ENCODE data around the gene SCYGR2.
"Not testable (repeated sequence)": the region's sequence is repeated elsewhere in the genome, so short reads cannot be mapped to it uniquely, and the experiment has no call there.

The SCYGR2 gene

GRCh38 chr2:227598835-227599503 is at the start of gene SCYGR2:
TSS of gene SCYGR2 (plus strand) at chr2:227598893. CDS start at chr2:227598893, 0 bp downstream.
- DNase-seq = not testable (repeated sequence)

GRCh38 chr2:227551836-227552235 is 46.9 kb upstream of the SCYGR2 start:
- DNase-seq = no peak

DNA sequence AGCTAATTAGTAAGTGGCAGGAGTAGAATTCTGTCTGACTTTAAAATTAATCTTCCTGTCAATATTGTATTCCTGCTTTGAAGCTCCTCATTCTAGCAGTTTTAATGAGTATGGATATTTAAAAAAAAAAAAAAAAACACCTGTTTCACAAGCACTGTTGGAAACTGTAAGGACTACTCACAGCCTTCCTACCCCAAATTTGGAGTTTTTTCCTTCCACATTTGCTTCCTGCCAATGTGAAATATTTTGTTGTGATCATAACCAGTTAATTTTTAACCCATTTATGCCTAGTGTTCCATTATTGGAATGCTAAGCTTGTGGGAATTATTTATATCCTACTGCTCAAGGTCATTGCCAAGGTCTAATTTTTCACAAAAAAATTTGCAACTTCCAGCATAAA is 36.1 kb upstream of the SCYGR2 start:
- DNase-seq = no peak

DNA sequence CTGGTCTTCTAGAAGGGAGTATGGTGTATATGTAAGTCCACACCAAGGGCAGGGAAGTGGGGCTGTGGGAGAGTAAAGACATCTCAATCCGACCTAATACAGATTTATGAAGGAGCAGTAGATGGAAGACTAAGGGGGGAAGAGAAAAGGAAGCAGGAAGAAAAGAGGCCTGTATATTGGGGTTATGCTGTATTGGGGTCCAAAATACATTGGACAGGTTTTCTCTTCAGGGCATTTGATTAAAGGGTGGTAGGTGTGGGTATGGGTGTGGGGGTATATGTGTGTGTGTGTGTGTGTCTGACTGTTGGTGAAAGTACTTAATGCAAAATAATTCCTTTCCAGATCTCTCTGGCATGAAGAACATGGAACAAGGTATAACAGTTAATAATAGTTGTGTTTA is 33.6 kb upstream of the SCYGR2 start:
- no peak for DNase-seq

DNA sequence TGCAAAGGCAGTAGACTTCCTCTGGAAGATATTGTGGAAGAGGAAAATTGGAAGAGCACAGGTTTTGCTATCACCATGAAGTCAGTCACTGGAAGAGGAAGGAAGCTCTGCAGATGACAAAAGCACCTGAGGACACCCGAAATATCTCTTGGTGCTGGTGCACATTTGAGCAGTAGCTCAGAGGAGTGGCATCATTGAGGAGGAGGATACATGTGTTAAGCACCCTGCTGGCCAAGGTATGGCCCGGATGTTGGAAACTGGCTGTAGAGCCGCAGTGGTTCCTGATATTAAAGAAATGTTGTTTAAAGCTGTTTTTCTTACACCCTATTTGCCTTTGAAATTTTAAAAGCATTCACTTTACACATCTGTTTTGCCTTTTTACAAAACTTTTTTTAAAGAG is 32.7 kb upstream of the SCYGR2 start:
- no peak for DNase-seq

- DNase-seq = no peak
These were observed 29.9 kb upstream of the SCYGR2 start for GRCh38 chr2:227568852-227569169.

DNA sequence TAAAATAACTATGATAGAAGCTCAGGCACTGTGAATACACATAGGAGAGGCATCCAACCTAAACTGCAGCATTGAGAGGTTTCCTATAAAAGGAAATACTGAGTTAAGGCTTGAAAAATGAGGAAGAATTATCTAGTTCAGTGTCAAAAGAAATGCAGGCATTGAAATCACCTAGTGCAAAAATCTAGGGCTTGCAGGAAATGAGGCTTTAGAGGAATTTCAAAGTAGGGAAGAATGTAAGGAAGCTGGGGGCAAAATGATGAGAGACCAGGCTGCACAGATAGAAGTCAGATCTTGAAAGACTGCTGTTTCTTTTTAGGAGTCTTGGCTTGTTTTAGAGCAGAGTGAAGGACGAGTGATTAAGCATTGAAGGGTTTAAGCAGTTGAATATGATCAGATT is 28.1 kb upstream of the SCYGR2 start:
- no peak for DNase-seq

DNA sequence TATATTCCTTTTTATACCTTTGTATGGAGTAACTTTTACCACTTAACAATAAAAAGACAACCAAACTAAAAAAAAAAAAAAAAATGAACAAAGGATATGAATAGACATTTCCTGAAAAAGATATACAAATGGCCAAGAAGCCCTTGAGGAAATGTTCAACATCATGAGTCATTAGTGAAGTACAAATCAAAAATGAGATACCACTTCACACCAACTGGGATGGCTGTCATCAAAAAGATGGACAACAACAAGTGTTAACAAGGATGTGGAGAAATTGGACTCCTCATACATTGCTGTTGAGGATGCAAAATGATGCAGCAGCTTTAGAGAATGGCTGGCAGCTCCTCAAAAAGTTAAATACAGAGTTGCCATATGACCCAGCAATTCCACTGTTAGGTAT is 22.6 kb upstream of the SCYGR2 start:
- no peak for DNase-seq

DNA sequence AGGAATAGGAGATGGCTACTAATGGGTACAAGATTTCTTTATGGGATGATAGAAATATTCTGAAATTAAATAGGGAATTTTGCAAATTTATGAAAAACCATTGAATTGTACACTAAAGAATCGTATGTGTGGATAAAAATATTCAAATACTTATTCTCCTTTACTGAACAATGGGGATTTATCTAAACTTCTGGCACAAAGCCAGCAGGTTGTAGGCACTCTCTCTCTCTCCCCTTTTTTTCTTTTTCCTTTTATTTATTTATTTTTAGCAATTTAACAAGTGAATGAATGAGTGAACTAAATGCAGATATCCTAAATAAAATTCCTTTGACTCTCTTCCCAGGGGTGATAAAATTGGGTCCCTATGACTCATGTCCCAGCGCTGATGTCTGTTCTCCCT is 21.9 kb upstream of the SCYGR2 start:
- no peak for DNase-seq

DNA sequence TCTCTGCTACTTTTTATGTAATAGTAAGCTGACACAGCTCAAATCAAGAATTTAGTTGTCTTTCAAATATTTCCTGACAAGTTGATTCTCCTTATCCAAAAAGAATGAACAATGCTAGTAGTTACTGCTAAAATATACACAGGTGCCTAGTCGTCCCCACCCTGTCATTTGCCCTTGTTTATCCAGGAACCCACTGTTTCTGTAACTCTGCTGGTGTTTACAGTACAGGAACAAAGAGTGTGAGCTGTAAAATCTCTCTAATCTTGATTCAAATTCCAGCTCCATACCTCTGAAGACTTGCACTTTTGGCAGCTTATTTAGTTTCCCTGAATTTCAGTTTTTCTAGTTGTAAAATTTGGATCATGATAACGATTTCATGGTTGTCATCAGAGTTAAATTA is 21.1 kb upstream of the SCYGR2 start:
- no peak for DNase-seq

GRCh38 chr2:227578642-227579041 is 20.1 kb upstream of the SCYGR2 start:
- DNase-seq = no peak

GRCh38 chr2:227579791-227580190 is 18.9 kb upstream of the SCYGR2 start:
- no peak for DNase-seq

- no peak for DNase-seq
These were observed 16.3 kb upstream of the SCYGR2 start for GRCh38 chr2:227582369-227582768.

DNA sequence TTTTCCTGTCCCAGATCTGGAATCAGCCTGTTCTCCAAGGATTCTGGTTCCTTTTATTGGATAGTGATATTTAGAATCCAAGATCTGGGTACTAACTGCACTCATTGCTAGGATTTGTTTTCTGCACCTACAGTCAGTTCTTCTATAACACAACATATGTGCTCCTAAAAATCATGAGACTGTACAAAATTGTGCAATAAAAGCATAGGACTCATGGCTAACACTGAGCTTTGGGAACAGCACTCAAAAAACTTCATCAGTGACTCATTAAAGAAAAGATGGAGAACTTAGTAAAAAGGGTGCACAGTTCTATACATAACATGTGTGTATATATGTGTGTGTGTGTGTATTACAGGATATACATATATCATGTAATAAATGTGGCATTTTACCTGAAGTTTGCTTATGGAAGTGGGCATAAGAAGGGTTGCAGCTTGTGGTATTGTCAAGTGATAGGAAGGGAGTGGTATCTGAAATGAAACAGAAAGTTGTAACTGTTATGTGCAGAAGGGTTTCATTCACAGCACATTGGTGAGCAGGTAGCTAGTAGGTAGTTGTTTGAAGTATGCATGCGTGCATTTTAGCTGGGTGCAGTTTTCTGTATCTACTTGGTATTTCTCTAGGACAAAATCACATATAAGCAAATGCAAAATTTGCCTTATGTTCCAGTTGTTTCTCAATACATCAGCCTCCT is 5.9 kb upstream of the SCYGR2 start:
- no peak for DNase-seq

DNA sequence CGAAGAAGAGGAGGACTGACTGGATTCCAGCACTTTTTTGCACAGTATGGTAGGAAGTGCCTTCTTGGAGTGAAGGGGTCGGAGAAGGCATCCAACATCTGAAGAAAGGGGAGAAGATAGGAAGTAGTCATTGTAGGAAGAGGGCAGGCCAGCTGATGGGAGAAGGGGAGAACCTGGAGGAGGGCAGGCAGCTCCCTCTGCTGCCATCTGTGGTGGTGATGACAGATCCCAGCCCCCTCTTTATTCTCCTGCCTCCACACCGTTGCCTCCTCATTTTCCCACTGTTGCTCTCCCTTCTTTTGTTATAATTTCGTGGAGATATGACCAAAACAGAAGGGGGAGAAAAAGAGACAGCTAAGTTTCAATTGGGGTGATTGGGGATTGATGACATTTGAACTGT is 2.9 kb upstream of the SCYGR2 start:
- DNase-seq = no peak

GRCh38 chr2:227597036-227597435 is 1.7 kb upstream of the SCYGR2 start:
- no peak for DNase-seq

DNA sequence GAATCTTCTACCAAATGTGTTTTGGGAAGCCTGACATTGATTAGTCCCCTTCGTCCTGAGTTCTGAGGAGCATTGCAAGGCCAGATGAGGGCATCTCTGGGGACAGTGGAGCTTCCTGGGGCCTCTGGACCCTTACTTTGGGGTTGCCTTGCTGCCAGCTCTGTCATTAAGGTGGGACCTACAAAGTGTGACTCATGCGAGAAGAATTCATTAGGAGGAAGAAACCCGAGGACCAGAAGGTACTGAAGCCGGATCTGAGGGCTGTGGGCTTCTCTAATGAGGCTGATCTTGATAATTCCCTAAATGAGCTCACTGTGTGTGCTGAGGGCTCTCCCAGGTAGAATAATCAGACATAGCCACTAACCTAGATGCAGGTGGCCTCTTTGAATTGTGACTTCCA is 695 bp upstream of the SCYGR2 start:
- DNase-seq = no peak

GRCh38 chr2:227602358-227602757 is 3.7 kb downstream of the SCYGR2 start:
- no peak for DNase-seq

- DNase-seq = no peak
These were observed 7.8 kb downstream of the SCYGR2 start for GRCh38 chr2:227606476-227606875.

DNA sequence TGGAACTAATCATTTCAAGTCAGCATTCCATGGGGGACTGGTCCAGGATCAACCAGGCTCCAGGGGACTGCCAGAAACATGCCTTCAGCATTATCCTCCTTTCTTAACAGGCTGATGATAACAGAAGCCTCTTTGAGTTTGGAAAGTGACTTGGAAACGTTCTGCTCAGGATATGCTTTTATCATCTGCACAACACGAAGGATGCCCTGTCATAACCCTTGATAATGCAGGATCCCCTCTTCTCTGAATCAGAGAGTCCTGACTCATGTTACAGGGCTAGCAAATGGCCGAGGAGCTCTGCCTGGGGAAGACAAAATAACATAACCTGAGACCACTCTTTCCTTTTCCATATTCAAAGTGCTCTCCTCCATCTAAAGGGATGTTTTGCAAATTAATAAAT is 9.2 kb downstream of the SCYGR2 start:
- DNase-seq = no peak

- peak in 2 of 51 donors; percentile 0 to 2 for DNase-seq
These were observed 10.1 kb downstream of the SCYGR2 start for GRCh38 chr2:227608561-227609338.

DNA sequence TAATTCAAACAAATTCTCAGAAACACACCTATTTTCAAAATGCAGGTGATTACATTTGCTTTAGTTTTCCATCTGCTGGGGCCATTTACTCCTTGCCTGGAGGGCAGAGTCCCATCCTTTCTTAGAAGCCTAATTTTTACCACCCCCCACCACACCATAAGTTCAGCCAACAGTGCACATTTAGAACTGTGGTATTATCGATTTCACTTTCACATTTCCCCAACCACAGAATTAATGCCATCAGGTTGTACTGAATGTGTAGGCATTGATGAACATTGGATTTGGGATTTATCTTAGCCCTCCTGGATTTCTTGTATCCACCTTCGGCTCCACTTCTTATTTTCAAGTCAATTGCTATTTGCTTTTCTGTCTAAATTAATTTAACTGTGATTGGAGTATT is 11.4 kb downstream of the SCYGR2 start:
- DNase-seq = no peak
